ENCODE results near the gene C11orf21. TPM values are rescaled to one million over a fixed set of nuclear protein-coding genes. Genes with fewer than 3 reads are reported as not detected.

The C11orf21 gene
- total RNA-seq, 1 donor: 17.3 TPM

GRCh38 chr11:2267851-2268728 lies 33.6 kb downstream of the C11orf21 start:
- H3K4me1 ChIP-seq (ENCODE audit: insufficient read depth, low read length): peaks cover 57% of the 10 kb centered on the region
- H3K4me3 ChIP-seq (ENCODE audit: low read length): peak overlapping the region; percentile 43
- no peaks in the 10 kb centered on the region for H3K9me3 ChIP-seq (ENCODE audit: low read depth, low read length)
- peaks cover 6% of the 10 kb centered on the region for H3K27me3 ChIP-seq (ENCODE audit: insufficient read depth, low read length)

- H3K27me3 ChIP-seq (ENCODE audit: insufficient read depth, low read length): peaks cover 6% of the 10 kb centered on the region
- peaks cover 57% of the 10 kb centered on the region for H3K4me1 ChIP-seq (ENCODE audit: insufficient read depth, low read length)
Observed at GRCh38 chr11:2267306-2267850, 34.3 kb downstream of the C11orf21 start.

GRCh38 chr11:2266586-2267305 lies 35.0 kb downstream of the C11orf21 start:
- Histone ChIP-seq H3K9me3 (ENCODE audit: low read depth, low read length) (no peaks in the 10 kb centered on the region), H3K27me3 (ENCODE audit: insufficient read depth, low read length) (peaks cover 4% of the 10 kb centered on the region), H3K4me3 (ENCODE audit: low read length) (no peak overlapping the region), H3K4me1 (ENCODE audit: insufficient read depth, low read length) (peaks cover 57% of the 10 kb centered on the region)

More at GRCh38 chr11:2267306-2267850, 34.3 kb downstream of the C11orf21 start:
- Histone ChIP-seq H3K4me3 (ENCODE audit: low read length) (no peak overlapping the region), H3K9me3 (ENCODE audit: low read depth, low read length) (no peaks in the 10 kb centered on the region)

- no peaks in the 10 kb centered on the region for H3K27me3 ChIP-seq (ENCODE audit: insufficient read depth, low read length)
- no peak overlapping the region for H3K4me3 ChIP-seq (ENCODE audit: low read length)
- H3K9me3 ChIP-seq (ENCODE audit: low read depth, low read length): no peaks in the 10 kb centered on the region
- peaks cover 55% of the 10 kb centered on the region for H3K4me1 ChIP-seq (ENCODE audit: insufficient read depth, low read length)
Observed at GRCh38 chr11:2265854-2266585, 35.7 kb downstream of the C11orf21 start.

GRCh38 chr11:2265396-2265795 lies 36.3 kb downstream of the C11orf21 start:
- no peaks in the 10 kb centered on the region for H3K27me3 ChIP-seq (ENCODE audit: insufficient read depth, low read length)
- no peak overlapping the region for H3K4me3 ChIP-seq (ENCODE audit: low read length)
- no peaks in the 10 kb centered on the region for H3K9me3 ChIP-seq (ENCODE audit: low read depth, low read length)
- H3K4me1 ChIP-seq (ENCODE audit: insufficient read depth, low read length): peaks cover 49% of the 10 kb centered on the region

GRCh38 chr11:2264366-2265053 lies 37.2 kb downstream of the C11orf21 start:
- H3K27me3 ChIP-seq (ENCODE audit: insufficient read depth, low read length): no peaks in the 10 kb centered on the region
- H3K4me1 ChIP-seq (ENCODE audit: insufficient read depth, low read length): peaks cover 41% of the 10 kb centered on the region

GRCh38 chr11:2263724-2264360 lies 37.9 kb downstream of the C11orf21 start:
- Histone ChIP-seq H3K27me3 (ENCODE audit: insufficient read depth, low read length) (no peaks in the 10 kb centered on the region), H3K4me1 (ENCODE audit: insufficient read depth, low read length) (peaks cover 41% of the 10 kb centered on the region), H3K9me3 (ENCODE audit: low read depth, low read length) (no peaks in the 10 kb centered on the region), H3K4me3 (ENCODE audit: low read length) (no peak overlapping the region)

More at GRCh38 chr11:2264366-2265053, 37.2 kb downstream of the C11orf21 start:
- Histone ChIP-seq H3K9me3 (ENCODE audit: low read depth, low read length) (no peaks in the 10 kb centered on the region), H3K4me3 (ENCODE audit: low read length) (no peak overlapping the region)

GRCh38 chr11:2263071-2263565 lies 38.6 kb downstream of the C11orf21 start:
- no peak overlapping the region for H3K4me3 ChIP-seq (ENCODE audit: low read length)
- H3K27me3 ChIP-seq (ENCODE audit: insufficient read depth, low read length): no peaks in the 10 kb centered on the region
- no peaks in the 10 kb centered on the region for H3K9me3 ChIP-seq (ENCODE audit: low read depth, low read length)
- peaks cover 34% of the 10 kb centered on the region for H3K4me1 ChIP-seq (ENCODE audit: insufficient read depth, low read length)

- no peaks in the 10 kb centered on the region for H3K9me3 ChIP-seq (ENCODE audit: low read depth, low read length)
- H3K4me1 ChIP-seq (ENCODE audit: insufficient read depth, low read length): peaks cover 28% of the 10 kb centered on the region
- no peaks in the 10 kb centered on the region for H3K27me3 ChIP-seq (ENCODE audit: insufficient read depth, low read length)
- no peak overlapping the region for H3K4me3 ChIP-seq (ENCODE audit: low read length)
Observed at GRCh38 chr11:2262301-2263070, 39.2 kb downstream of the C11orf21 start.

- H3K9me3 ChIP-seq (ENCODE audit: low read depth, low read length): no peaks in the 10 kb centered on the region
- H3K4me3 ChIP-seq (ENCODE audit: low read length): no peak overlapping the region
- H3K4me1 ChIP-seq (ENCODE audit: insufficient read depth, low read length): peaks cover 20% of the 10 kb centered on the region
- no peaks in the 10 kb centered on the region for H3K27me3 ChIP-seq (ENCODE audit: insufficient read depth, low read length)
Observed at GRCh38 chr11:2261436-2262230, 40.1 kb downstream of the C11orf21 start.

GRCh38 chr11:2260491-2261364 lies 41.0 kb downstream of the C11orf21 start:
- Histone ChIP-seq H3K27me3 (ENCODE audit: insufficient read depth, low read length) (no peaks in the 10 kb centered on the region), H3K4me1 (ENCODE audit: insufficient read depth, low read length) (peaks cover 11% of the 10 kb centered on the region), H3K9me3 (ENCODE audit: low read depth, low read length) (no peaks in the 10 kb centered on the region), H3K4me3 (ENCODE audit: low read length) (no peak overlapping the region)

- no peak overlapping the region for H3K4me3 ChIP-seq (ENCODE audit: low read length)
- no peaks in the 10 kb centered on the region for H3K27me3 ChIP-seq (ENCODE audit: insufficient read depth, low read length)
- H3K9me3 ChIP-seq (ENCODE audit: low read depth, low read length): no peaks in the 10 kb centered on the region
- peaks cover 4% of the 10 kb centered on the region for H3K4me1 ChIP-seq (ENCODE audit: insufficient read depth, low read length)
Observed at GRCh38 chr11:2259897-2260451, 41.7 kb downstream of the C11orf21 start.
